Colonic mucosa (tissue), 4 donors: ENCODE results near the gene ERBB4. TPM values are rescaled to one million over a fixed set of nuclear protein-coding genes. Genes with fewer than 3 reads are reported as not detected.

Experiments
- DNase-seq: peaks from one replicate; pipeline ENCODE4 v3.0.0-alpha.2; 2020
- H3K27ac ChIP-seq: fragments of 200-600 bp; one replicate; pipeline ENCODE4 v1.8.0; 2021
- H3K27me3 ChIP-seq: fragments of 200-600 bp; one replicate; pipeline ENCODE4 v1.8.0; 2021
- H3K36me3 ChIP-seq: fragments of 200-600 bp; one replicate; pipeline ENCODE4 v1.8.0; 2021
- H3K4me1 ChIP-seq: fragments of 200-600 bp; one replicate; pipeline ENCODE4 v1.8.0; 2021; ENCODE audit warnings: mild to moderate bottlenecking
- H3K4me3 ChIP-seq: fragments of 200-600 bp; one replicate; pipeline ENCODE4 v1.8.0; 2021
- H3K9ac ChIP-seq, 2 donors: one replicate each; pipeline ENCODE4 v1.7.0; 2013; ENCODE audit warnings: control low read depth in 2 of 2, low read depth in 2 of 2, low read length in 2 of 2
- H3K9me3 ChIP-seq: fragments of 200-600 bp; one replicate; pipeline ENCODE4 v1.8.0; 2021
- CTCF ChIP-seq: fragments of 200-600 bp; IDR thresholded peaks from one replicate; pipeline ENCODE4 v1.8.0; 2022; ENCODE audit warnings: antibody characterized with exemption, mild to moderate bottlenecking
- intact Hi-C: fragments of 100-400 bp; cut with DNase I; formaldehyde crosslinking; loops from one replicate; pipeline ENCODE4 v1.14.1; 2022
- total RNA-seq, 2 donors: library from RNA; stranded (reverse); fragmentation: NEBNext Ultra II Directional in 1 of 2; extraction: Animal tissue kit (Norgen Biotek cat#: 25700) in 1 of 2; gene quantifications; one replicate each; pipeline ENCODE4 v1.2.1, GENCODE V29; 2021
- donor health status: healthy.
- donor health status: DM: no; HTN: no; CAD: no.
- donor health status: DM: no; HTN: no; CAD: no.

Gene ERBB4
- total RNA-seq, 2 donors from 2014 or later, result 0.05 to 0.07 TPM

- Histone ChIP-seq H3K9ac (no peak overlapping the region), H3K4me3 (no peak overlapping the region), H3K36me3 (no peaks in the 10 kb centered on the region), H3K9me3 (no peaks in the 10 kb centered on the region), H3K27ac (no peak overlapping the region), H3K4me1 (no peaks in the 10 kb centered on the region), H3K27me3 (no peaks in the 10 kb centered on the region)
- intact Hi-C loops, result no loop called here
- TF ChIP-seq CTCF, result no peak
- DNase-seq, result no peak
Observed at GRCh38 chr2:211982162-211982561, 556.4 kb downstream of the ERBB4 start.

- intact Hi-C loops, result no loop called here
- Histone ChIP-seq H3K9ac (no peak overlapping the region), H3K9me3 (no peaks in the 10 kb centered on the region), H3K4me3 (no peak overlapping the region), H3K27ac (no peak overlapping the region), H3K27me3 (no peaks in the 10 kb centered on the region), H3K36me3 (no peaks in the 10 kb centered on the region), H3K4me1 (no peaks in the 10 kb centered on the region)
- TF ChIP-seq CTCF, result no peak
- DNase-seq, result no peak
Observed at GRCh38 chr2:211981451-211981850, 557.2 kb downstream of the ERBB4 start.

- no peaks in the 10 kb centered on the region for H3K36me3 ChIP-seq
- H3K4me3 ChIP-seq, result no peak overlapping the region
- DNase-seq, result no peak
- H3K9ac ChIP-seq, result no peak overlapping the region
- H3K27ac ChIP-seq, result no peak overlapping the region
- H3K27me3 ChIP-seq, result no peaks in the 10 kb centered on the region
- intact Hi-C loops, result no loop called here
- no peaks in the 10 kb centered on the region for H3K9me3 ChIP-seq
- TF ChIP-seq CTCF, result no peak
- no peaks in the 10 kb centered on the region for H3K4me1 ChIP-seq
Observed at GRCh38 chr2:211976076-211976475, 562.5 kb downstream of the ERBB4 start.

- no peak for DNase-seq
- Histone ChIP-seq H3K36me3 (no peaks in the 10 kb centered on the region), H3K9ac (no peak overlapping the region), H3K27ac (no peak overlapping the region), H3K4me3 (no peak overlapping the region), H3K9me3 (no peaks in the 10 kb centered on the region), H3K27me3 (no peaks in the 10 kb centered on the region), H3K4me1 (no peaks in the 10 kb centered on the region)
- no peak for TF ChIP-seq CTCF
- intact Hi-C loops, result no loop called here
Observed at GRCh38 chr2:211967234-211967633, 571.4 kb downstream of the ERBB4 start.

GRCh38 chr2:211963969-211964368, 574.6 kb downstream of the ERBB4 start:
- H3K9ac ChIP-seq, result no peak overlapping the region
- TF ChIP-seq CTCF, result no peak
- H3K4me1 ChIP-seq, result no peaks in the 10 kb centered on the region
- no peaks in the 10 kb centered on the region for H3K9me3 ChIP-seq
- H3K27me3 ChIP-seq, result no peaks in the 10 kb centered on the region
- no peak overlapping the region for H3K4me3 ChIP-seq
- no peak overlapping the region for H3K27ac ChIP-seq
- DNase-seq, result no peak
- intact Hi-C loops, result no loop called here
- H3K36me3 ChIP-seq, result no peaks in the 10 kb centered on the region

- no peaks in the 10 kb centered on the region for H3K27me3 ChIP-seq
Observed at GRCh38 chr2:211957799-211958198, 580.8 kb downstream of the ERBB4 start.

More at GRCh38 chr2:211957799-211958198, 580.8 kb downstream of the ERBB4 start:
- no peak overlapping the region for H3K4me3 ChIP-seq
- H3K27ac ChIP-seq, result no peak overlapping the region
- H3K9me3 ChIP-seq, result no peaks in the 10 kb centered on the region
- DNase-seq, result no peak
- TF ChIP-seq CTCF, result no peak
- intact Hi-C loops, result no loop called here
- no peak overlapping the region for H3K9ac ChIP-seq
- H3K36me3 ChIP-seq, result no peaks in the 10 kb centered on the region
- H3K4me1 ChIP-seq, result no peaks in the 10 kb centered on the region
